ENCODE measurements around the gene OR1L1.

The OR1L1 gene

DNA sequence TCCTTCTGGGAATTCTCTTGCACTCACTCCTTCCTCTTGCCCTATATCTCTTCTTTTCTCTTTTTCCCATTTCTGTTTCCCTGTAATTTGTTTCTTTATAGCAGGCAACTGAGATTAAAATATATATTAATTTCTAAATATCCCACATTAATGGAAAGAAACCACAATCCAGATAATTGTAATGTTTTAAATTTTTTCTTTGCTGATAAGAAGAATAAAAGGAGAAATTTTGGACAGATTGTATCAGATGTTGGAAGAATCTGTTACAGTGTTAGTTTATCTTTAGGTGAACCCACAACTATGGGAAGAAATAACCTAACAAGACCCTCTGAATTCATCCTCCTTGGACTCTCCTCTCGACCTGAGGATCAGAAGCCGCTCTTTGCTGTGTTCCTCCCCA, at the start of gene OR1L1:
Gene OR1L1 (plus strand): TSS at position 301 of the 400 bp plus-strand sequence. CDS start 0 bp downstream, at position 301.
- DNase-seq (ENCODE audit: low read depth in 4 of 4, low spot score in 1 of 4), result no peak

GRCh38 chr9:122614362-122614761, 47.2 kb upstream of the OR1L1 start, which contains the start of gene OR1Q1:
Gene OR1Q1 (plus strand): TSS chr9:122614738. CDS start chr9:122614738, 0 bp downstream.
- DNase-seq (ENCODE audit: low read depth in 4 of 4, low spot score in 1 of 4), result no peak

- no peak for DNase-seq (ENCODE audit: low read depth in 4 of 4, low spot score in 1 of 4)
Measured at GRCh38 chr9:122619996-122620395, 41.5 kb upstream of the OR1L1 start.

DNA sequence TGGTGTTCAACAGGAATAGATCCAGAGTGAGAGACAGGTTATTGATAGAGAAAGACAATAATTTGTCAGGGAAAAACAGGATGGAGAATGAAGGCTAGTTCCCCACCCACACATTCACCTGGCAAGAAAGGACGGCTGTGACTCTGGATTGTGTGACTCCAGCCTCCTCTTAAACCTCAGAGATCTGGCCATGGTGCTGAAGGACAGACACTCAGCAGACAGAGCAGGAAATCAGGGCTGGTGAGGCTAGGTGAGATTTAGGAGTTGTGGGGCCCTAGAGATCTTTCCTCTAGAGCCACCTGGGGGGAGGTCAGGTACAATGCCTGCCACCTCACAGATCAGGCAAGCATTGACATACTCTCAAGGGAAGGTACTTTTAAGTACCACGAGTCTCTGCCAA, 19.3 kb upstream of the OR1L1 start:
- DNase-seq (ENCODE audit: low read depth in 4 of 4, low spot score in 1 of 4), result no peak

- no peak for DNase-seq (ENCODE audit: low read depth in 4 of 4, low spot score in 1 of 4)
Measured at GRCh38 chr9:122656378-122656777, 5.1 kb upstream of the OR1L1 start.

- no peak for DNase-seq (ENCODE audit: low read depth in 4 of 4, low spot score in 1 of 4)
Measured at GRCh38 chr9:122657527-122657926, 4.0 kb upstream of the OR1L1 start, which contains the start of gene OR1B1. Gene OR1B1 (minus strand): TSS chr9:122657627.

DNA sequence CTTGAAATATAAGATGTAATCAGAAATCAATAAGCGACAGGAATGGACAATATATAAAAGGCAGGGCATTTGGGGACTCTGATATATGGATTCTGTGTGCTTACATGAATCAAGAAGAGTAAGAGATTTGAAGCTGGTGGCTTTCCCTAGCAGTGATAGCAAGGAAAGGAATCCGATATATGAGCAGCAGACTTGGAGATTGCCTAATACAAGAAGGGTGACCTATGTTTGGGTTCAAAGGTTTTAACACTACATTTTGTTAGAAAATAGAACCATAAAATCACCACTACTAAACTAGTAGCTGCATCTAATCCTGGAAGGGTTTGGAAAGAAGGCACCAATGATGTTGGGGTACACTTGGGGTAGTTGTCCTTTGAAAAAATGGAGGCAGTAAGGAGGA, 11.0 kb downstream of the OR1L1 start:
- no peak for DNase-seq (ENCODE audit: low read depth in 4 of 4, low spot score in 1 of 4)

DNA sequence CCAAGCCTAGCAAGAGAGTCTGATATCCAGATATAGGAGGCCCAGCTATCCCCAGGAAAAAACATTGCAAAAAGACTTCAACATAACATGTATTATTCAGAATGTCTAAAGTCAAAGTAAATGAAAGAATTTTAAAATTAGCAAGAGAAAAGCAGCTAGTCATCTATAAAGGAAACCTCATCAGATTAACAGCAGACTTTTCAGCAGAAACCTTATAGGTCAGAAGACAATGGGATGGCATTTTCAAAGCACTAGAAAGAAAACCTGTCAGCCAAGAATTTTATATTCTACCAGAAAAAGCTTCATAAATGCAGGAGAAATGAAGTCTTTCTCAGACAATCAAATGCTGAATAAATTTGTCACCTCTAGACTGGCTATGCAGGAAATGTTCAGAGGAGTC, 23.3 kb downstream of the OR1L1 start:
- DNase-seq (ENCODE audit: low read depth in 4 of 4, low spot score in 1 of 4), result no peak

GRCh38 chr9:122695696-122696095, 34.2 kb downstream of the OR1L1 start:
- DNase-seq (ENCODE audit: low read depth in 4 of 4, low spot score in 1 of 4), result no peak
